ENCODE results near the gene LCN2.
A peak's percentile ranks its signal among the peaks of the same experiment; 100 is the strongest.
"Not testable (repeated sequence)": the region's sequence is repeated elsewhere in the genome, so short reads cannot be mapped to it uniquely, and the experiment has no call there.

Gene LCN2

DNA sequence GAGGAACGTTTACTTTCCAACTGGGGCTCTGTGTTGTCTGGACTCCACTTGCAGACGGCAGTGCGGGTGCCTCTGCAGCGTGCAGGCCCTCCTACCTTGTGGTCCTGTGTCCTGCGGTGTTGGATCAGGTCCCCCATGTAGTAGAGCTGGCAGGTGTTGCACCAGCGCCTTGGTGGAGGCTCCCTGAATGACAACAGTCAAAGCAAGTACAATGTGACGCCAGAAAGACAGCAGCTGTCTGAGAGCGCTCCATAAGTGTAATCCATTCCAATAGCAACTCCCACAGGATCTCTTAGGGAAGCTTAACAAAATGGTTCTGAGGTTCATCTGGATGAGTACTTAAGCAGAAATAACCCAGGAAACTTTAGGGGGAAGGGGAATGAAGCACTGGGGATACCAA, 20.7 kb downstream of the LCN2 start:
- no peak for DNase-seq

DNA sequence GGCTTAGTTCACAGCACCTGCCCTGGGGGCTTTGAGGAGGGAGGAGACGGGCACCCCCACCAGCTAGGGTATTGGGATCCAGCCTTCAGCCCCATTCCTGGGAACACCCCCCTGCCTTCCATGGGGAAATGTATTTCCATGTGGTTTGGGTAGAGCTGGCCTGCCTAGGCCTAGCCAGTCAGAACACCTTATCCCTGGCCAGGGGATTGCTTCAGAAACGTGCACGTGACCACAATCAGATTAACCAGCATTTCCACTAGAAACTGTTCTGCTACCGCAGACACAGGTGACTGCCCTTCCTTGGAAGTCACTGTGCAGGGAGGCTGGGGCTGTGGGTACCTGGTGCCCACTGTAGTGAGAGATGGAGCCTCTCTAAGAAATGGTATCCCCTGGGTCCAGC, 24.8 kb downstream of the LCN2 start:
- no peak for DNase-seq

DNA sequence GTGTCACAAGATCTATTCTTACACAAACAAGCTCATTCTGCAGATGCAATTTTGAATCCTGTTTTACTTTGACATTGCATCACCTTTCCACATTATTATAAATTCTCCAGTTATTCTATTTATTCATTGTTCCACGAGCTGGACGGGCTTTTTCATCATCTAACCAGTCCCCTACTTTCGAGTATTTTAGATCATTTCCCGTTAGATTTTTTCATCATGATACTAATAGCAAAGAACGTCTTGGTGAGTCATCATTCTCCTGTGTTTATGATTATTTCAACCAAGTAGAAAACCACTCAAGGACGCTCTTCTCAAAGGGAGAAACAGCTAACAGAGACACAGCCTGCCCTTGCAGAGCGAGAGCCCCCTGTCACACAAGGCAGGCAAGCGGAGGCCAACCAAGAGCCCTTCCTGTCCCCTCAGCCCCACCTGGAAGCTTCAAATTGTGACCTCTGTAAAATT, 25.9 kb downstream of the LCN2 start:
- DNase-seq: no peak

DNA sequence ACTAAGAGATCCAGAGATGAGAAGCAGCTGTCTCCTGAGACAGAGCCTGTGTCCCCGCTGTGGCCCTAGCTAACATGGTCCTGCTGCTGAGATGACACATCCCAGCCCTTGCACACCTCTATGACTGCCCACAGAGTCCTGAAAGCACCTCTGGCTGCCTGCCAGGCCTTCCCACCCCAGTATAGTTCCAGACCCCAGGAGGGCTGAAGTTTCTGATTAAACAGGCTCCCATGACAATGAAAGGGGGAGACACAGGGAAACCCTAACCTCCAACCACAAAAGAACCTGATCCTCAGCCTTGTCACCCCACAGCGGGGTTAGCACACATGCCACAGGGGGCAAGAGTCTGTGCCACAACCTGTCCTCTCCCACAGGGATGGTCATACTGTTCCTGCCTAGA, 26.5 kb downstream of the LCN2 start:
- no peak for DNase-seq

DNA sequence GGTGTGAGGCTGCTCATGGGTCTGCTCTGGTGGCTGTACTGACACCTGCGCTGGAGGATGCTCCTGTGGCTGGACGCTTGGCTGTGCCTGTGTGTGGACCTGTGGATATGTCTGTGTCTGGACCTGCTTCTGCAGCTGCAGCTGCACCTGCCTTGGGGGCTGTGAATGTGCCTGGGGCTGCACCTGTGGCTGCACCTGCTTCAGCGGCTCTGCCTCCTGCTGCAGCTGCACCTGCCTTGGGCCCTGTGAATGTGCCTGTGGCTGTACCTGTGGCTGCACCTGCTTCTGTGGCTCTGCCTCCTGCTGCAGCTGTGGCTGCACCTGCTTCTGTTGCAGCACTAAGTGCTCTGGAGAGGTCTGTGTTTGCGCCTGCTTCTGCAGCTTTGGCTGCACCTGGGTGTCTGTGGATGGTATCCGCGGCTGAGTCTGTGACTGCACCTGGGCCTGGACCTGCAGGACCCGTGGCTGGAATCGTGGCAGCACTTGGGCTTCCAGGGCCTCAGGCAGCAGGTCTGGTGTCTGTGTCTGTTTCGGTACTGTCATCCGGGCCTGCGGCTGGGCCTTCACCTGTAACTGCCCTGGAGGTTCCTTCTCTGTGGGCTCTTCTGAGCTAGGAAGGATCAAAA, 29.7 kb downstream of the LCN2 start:
- no peak for DNase-seq

DNA sequence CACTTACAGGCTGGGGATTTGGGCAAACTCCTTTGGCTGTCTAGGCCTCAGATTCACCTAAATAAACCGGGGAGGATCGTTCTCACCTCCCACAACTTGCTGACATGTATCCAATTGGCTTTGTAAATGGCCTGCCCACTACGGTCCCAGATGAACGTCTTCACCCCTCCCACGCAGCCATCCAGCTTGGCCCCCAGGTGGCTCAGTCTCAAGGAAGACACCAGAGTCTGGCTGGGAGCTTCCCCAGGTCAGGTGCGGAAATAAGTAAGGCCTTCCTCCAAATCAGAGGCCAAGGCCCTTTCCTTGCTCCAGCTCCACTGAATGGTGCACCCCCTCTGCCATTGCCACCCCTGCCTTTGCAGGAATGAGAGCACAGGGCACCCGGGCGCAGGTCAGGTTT, 30.7 kb downstream of the LCN2 start:
- DNase-seq: no peak

DNA sequence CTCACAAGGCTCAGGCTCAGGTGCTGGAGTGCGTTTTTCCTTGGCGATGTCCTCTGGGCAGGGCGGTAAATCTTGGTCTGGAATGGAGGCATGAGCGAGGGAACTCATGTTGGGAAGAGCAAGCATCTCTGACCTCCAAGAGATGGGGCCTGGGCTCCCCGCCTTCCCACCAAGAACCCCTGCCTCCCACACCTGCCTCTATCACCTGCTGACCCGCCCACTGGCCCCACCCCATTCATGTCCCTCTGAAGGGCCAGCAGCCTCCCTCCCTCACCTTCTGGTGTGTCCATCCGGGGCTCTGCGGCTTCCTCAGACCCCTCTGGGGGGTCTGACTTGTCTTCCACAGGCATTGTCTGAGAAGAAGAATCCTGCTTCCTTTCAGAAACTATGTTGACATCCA, 31.2 kb downstream of the LCN2 start:
- DNase-seq: no peak

DNA sequence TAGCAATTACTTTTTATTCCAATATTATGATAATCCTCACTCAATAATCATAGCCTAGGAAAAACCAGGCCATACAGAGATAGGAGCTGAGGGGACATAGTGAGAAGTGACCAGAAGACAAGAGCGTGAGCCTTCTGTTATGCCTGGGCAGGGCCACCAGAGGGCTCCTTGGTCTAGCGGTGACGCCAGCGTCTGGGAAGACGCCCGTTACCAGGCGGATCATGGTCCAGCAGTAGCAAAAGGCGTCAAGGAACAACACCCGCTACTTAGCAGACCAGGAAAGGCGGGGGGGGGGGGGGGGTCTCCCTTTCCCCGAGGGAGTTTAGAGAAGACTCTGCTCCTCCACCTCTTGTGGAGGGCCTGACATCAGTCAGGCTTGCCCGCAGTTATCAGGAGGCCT, 32.2 kb downstream of the LCN2 start:
- DNase-seq: not testable (repeated sequence)

DNA sequence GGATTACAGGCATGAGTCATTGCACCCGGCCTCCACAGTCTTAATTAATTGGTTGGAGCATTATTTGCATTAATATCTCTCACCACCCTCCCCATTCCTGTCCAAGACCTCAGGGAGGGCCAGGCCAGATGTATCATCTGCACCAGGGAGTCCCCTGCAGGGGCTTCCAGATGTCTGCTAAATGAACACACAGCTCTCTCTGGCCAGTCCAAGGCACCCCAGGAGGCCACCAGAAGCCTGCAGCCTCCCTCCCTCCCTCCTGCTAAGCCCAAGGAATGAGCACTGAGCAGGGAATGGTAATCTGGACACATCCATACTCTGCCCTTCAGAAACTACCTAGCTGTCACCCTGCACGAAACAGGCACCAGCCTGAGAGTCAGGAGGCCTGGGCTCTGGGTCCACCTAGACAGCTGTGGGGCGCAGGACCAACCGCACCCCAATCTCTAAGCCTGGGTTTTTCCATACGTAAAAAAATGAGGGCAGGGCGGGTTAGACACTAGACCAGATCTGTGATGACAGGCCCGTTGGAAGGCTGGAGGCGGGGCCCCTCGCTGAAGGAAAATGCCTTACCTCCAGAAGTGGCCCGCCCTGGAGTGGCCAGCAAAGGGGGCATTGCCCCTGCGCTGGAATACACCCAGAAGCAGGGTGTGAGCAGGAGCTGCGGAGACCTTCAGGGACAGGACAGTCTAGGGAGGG, 33.8 kb downstream of the LCN2 start:
- no peak for DNase-seq

DNA sequence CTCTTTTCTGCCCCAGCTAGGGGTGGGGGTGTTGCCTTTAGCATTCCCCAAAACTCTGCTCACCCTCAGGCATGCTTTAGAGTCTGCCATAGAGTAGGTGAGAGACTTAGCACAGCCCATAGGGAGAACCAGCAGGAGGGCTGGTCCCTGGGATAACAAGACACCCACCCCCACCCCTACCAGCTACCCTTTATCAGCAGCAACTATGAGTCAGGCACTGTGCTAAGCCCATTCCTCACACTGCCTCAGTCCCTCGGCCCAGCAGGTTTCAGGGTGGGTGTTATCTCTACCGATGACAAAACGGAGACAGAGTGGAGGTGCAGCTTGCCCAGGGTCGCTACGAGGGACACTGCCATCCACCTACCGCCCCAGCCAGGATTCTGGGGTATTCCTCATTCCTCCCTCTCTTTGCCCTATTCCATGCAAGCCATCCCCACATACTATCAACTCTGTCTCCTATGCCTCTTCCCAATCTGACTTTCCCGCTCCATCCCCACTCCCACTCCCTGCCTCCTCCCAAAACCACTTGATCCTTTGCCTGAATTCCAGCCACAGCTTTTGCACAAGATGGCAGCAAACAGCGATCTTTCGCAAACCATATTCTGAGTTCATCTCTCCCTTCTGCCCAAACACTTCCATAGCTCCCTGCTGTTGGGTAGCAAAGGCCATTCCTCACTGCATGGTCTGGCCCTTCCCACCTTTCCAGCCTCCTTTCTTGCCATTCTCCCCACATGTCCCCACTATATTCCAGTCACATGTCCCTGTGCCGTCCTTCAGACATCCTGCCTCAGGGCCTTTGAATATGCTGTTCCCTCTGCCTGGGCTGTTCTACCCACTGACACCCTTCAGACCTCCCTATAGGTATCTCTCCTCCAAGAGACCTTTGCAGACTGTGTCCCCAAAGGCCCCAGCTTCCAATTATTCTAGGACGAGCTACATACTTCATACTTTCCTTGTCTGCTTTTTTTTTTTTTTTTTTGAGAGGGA, 37.0 kb downstream of the LCN2 start:
- no peak for DNase-seq

DNA sequence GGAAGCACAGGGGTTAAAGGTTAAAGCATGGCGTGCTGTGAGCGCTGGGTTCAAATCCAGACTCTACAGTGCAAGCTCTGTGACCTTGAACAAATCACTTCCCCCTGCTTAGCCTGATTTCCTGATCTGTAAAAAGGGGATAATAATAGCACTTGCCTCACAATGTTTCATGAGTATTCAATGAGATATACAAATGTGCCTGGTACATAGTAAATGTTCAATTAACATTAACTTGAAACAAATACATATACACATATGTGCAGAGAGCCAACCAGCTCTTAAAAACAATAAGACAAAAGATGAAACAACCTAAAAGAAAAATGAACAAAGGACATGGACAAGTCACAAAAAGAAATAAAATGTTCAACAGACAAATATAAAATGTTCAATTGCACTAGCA, 38.1 kb downstream of the LCN2 start:
- no peak for DNase-seq

DNA sequence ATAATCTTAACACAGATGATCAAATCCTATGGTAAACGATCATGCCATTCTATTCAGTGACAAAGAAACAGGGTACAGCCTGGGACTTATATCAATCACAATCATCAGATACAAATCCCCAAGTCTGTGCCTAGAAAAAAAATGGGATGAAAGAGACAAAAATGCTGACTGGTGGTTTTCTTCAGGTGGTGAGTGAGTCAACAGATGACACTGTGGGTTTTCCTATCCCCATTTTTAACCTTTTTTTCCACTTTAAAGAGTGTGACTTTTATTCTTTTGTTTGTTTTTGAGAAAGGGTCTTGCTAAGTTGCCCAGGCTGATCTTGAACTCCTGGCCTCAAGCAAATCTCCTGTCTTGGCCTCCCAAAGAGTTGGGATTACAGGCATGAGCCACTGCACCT, 39.0 kb downstream of the LCN2 start:
- no peak for DNase-seq

DNA sequence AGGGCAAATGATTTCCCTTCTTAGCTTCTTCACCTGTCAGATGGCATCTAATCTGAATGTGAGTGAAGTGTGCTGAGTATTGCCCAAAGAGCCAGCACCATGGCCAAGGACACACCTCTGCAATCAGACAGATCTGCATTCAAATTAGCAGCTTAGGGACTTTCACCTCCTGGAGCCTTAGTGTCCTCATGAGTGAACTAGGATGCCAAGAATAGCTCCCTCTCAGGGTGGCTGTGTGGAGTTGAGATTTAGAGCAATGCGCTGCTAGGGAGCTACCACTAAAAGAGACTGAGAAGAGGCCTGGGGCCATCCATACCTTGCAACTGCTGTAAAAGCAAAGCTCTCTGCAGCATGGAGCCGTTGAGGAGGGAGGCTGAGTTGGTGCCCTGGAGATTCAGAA, 40.8 kb downstream of the LCN2 start:
- no peak for DNase-seq

DNA sequence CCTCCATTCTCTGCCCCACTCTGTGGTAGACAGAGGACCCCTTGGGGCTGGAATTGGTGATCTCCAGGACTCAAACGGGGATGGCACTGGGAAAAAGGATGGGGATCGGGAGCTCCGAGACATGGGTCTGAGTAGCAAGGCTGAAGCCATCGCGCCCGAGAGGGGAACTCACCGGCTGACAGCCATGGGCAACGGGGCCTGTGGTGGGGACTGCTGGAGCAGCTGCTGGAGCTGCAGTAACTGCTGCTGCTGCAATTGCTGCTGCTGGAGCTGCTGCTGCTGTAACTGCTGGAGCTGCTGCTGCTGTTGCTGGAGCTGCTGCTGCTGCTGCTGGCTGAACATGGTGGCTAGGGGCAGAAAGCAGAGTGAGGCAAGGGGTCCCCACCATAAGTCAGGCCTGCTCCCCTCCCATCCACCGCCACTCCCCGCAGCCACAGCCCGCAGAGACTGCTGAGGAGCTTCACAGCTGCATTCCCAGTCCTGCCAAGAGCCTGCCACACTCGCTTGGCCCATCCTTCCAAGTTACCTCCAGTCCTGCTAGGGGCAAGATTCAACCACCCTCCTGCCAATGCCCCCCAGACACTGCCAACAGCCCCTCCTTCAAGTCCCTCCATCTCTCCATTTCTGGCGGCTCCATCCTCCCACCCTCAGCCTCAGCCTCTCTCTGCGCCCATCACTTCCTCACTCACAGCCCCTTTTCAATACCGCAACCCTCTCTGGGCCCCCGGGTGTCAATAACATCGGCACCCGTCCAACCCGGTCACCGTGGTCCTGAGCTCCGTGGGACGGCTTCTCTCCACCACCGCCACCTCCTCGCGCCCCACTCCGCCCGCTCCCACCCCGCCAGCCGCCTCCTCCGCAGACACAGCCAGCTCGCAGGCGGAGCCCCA, 41.5 kb downstream of the LCN2 start:
- DNase-seq: peak; percentile 7

DNA sequence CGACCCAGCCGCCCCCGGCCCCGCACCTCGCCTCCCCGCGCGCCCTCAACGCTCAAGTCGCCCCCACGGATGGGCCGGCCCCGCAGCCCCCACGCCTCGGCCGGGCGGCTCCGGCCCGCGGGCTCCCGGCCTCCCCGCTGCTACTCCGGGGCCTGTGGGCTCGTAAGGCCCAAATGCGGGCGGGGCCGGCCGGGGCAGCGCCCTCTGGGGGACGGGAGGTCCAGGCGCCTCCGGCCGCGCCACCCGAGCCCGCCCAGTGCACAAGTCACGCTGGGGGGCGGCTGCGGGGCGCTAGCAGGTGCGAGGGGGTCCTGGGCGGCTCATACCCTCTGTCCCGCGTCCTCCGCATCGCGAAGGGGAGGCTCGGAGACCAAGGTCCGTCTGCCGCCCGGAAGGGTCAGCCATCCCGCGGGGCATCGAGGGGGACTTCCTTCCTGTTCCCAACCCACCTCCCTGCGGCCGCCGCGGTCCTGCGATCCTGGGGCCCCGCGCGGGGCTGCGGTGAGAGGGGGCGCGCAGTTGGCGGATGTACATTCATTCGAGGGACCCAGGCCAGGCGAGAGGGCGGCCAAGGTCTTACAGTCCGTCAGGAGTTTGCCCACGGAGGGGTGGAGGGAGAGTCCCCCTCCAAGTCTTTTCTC, 42.3 kb downstream of the LCN2 start, which contains the start of gene CIZ1:
Gene CIZ1 (minus strand): TSS at position 167 of the 641 bp plus-strand sequence. CDS start 715 bp downstream, outside the sequence.
- DNase-seq: peak; percentile 70

DNA sequence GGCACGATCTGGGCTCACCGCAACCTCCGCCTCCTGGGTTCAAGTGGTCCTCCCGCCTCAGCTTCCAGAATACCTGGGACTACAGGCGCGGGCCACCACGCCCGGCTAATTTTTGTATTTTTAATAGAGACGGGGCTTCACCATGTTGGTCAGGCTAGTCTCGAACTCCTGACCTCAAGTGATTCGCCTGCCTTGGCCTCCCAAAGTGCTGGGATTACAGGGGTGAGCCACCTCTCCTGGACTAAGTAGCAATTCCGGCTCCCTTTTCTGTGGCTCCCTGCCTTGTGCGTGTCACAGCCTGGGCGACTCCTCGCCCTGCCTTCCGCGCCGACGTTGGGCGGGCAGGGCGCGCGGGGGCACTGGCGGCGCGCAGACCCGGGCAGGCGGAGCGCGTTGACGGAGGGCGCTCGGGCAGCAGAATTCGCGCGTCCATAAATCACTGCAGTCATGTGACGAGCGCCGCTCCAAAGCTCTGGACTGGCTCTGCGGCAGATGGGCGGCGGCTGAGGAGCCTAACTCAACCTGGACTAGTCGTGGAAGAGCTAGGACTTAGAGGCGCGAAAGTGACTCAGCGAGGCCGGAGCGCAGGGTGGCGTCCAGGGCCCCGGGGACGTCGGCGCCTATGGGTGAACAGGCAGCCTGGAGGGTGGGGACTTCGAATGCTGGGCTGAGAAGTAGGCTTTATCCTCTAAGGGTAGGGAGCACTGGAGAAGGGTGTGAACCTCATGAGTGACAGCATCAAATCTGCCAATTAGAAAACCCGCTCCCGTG, 43.5 kb downstream of the LCN2 start:
- DNase-seq: no peak

DNA sequence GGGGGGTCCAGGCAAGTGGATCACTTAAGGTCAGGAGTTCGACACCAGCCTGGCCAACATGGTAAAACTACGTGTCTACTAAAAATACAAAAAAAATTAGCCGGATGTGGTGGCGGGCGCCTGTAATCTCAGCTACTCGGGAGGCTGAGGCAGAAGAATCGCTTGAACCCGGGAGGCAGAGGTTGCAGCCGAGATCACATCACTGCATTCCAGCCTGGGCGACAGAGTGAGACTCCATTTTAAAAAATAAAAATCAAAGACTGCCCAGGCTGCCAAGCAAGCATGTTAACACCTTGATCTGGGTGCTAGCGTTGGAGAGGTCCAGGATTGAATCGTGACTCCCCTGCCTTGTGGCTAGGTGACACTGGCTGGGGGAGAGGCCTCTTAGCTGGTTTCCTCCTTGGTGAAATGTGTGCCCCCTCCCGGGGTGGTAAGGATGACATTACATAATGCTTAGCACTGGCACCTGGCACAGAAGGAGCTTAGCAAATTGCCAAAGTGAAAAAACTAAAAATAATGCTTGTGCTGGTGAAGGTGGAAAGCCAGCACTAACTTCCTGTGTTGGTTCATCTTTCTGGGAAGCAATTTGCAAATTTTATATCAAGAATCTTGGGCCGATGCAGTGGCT, 44.3 kb downstream of the LCN2 start:
- DNase-seq: no peak

DNA sequence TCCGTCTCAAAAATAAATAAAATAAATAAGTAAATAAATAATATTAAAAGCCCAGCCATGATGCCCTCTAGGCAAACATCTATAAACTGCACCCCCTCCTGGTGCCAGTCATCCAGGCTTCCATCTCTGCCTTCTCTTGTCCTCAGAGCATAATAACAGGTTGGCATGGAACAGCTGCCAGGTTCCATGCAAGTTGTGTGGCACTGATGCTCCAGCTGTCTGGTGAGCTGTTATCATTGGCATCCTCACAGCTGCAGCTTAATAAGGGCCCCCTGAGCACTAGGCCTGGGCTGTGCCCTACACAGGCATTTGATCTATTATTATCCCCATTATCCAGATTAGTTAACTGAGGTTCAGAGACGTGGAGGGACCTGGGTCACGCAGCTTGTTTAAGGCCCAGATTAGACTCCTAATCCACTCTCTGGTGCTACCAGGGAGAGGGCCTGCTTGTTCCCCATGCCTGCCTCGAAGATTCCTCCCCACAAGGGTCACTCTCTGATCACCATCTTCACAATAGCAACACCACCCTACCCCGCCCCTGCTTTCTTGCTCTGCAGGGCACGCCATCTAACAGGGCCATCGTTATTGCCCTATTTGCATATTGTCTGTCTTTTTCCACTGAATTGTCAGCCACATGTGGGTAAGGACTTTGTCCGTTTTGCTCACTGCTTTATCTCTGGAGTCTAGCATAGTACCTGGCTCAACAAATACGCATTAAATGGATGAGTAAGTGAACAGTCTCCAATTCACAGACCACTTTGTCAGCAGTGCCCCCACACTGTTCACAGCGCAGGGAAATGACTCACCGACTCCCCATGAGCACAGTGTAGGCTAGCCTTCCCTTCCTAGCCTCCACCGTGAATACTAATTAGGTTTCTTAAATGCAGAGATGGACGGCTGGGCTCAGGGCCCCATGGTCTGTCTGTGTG, 52.5 kb downstream of the LCN2 start:
- no peak for DNase-seq

DNA sequence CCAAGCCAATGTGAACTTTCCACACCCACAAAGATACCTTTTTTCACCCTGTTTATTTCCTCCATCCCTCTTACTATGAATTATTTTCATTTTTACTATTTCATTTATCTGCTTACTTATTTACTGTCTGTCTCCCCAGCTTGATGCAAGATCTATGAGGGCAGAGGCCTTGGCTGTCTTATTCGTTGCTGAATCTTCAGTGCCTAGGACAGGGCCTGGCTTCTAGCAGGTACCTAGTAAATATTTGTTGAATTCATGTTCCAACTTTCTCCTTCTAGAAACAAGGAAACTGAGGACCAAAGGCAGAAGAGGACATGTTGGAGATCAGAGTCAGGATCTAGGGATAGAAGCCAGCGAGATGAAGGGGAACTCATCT, 53.4 kb downstream of the LCN2 start:
- no peak for DNase-seq

Measured in KG1 (cell line).